HG02840 (cell line): ENCODE results near the gene ZBTB47.

Experiments
- ATAC-seq: cut with Tn5 transposase; IDR thresholded peaks from one replicate; pipeline ENCODE4 v1.9.1; 2021; ENCODE audit warnings: mild to moderate bottlenecking, moderate library complexity, moderate number of reproducible peaks; ENCODE audit not compliant: unreplicated experiment, low FRiP score

Gene ZBTB47

GRCh38 chr3:42707620-42708355 is 54.3 kb downstream of the ZBTB47 start:
- ATAC-seq, result no peak

DNA sequence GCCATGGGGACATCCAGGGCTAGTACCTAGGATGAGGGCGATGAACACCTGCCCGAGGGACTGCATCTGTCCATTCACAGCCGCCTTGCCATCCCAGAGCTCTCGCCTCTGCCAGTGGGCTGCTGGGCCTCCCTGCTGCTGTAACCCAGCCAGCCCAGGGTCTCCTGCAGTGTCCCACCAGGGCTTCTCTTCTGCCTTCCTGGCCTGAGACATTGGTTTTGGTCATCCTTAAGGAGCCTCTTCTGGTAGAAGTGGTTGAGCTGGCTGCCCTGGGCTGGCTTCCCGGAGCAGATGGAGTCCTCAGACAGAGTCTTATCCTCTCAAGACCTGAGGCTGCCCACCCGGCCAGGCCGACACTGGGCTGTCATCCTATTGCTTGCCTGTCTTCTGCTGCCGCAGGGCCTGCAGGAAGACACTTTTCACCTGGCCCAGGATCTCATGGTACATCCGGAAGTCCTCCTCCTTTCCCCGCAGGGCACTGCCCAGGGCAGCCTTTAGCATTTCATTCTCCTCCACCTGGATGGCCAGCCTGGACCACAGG is 55.2 kb downstream of the ZBTB47 start:
- ATAC-seq, result no peak

GRCh38 chr3:42709621-42710020 is 56.1 kb downstream of the ZBTB47 start:
- no peak for ATAC-seq

GRCh38 chr3:42710323-42711021 is 57.0 kb downstream of the ZBTB47 start:
- ATAC-seq, result no peak

DNA sequence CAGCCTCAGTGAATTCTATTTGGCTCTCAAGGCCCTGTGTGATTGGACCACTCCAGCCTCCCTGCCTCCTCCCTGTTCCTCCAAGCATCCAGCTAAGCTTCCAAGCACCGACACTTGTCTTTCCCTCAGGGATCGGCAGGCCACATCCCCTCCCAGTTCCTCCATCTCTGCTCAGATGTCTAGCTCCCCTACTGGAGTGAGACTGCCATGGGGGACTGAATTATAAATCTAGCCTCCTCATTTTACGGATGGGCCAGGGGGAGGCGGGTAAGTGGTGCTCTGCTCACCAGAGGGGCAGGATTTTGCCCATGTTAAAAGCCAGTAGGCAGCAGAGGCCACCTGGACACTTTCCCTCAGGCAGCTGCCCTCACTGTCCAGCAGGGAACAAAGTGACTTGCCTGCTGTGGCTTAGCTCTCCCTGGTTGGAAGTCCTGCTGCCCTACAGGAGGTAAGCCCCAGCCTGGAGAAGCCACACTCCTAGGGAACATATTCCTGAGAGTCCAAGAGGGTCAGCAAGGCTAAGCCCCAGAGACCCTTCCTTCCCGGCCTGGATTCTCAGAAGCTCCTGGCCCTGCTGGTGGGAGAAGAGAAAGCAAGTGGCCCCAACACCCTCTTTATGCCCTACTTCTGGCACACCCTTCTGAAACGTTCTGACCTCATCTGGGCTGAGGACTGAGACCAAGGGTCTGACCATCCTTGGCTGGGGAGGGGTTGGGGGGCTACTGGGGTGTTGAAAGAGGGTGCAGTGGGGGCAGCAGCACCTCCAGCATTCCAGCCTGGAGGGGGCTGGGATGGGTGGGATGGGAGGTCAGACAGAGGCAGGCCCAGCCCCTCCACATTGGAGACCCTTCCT is 58.2 kb downstream of the ZBTB47 start:
- no peak for ATAC-seq

- no peak for ATAC-seq
Observed at GRCh38 chr3:42712344-42712648, 58.8 kb downstream of the ZBTB47 start.

DNA sequence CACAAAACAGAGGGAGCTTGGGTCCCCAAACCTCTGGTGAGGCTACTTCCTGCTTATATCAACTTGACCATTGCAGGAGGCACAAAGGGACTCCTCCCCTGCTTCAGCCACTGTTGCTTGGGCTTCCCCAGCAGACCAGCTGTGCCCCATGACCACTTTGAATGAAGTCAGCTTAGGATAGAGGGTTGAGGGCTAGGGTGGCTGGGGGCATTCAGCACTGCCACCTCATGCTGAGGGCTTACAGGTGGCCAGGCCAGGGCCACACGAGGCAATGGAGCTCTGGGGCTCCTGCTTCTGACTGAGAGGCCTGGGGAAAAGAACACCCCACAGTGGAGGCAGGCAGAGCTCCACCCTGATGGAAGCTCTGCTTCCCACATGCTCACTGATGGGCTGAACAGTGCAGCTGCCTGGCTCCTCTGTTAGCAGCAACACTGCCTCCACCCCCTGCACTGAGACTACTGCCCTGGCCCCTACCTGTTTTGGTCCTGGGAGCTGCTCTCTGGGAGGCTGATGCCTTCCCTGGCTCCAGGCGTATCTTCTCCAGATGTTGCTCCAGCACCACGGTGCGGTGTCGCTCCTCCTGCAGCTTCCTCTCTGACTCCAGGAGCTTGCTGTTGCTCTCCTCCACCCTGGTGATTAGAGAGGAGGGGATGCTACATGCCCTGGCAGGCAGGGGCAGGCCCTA is 59.3 kb downstream of the ZBTB47 start:
- ATAC-seq, result no peak

DNA sequence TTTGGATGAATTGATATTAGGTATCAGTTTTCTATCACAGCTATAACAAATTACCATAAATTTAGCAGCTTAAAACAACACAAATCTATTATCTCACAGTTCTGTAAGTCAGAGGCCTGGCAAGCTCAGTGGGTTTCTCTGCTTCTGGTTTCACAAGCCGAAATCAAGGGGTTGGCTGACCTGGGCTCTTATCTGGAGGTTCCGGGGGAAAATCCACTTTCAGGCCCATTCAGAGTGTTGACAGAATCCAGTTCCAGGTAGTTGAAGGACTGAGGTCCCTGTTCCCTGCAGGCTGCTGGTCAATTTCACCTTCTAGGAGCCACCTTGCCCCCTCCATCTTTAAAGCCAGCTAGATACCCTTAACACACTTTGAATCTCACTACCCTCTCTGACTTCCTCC is 60.2 kb downstream of the ZBTB47 start:
- ATAC-seq, result no peak

GRCh38 chr3:42714171-42714852 is 60.8 kb downstream of the ZBTB47 start:
- no peak for ATAC-seq
